Spleen (tissue), 11 donors: ENCODE measurements around the gene FGF14. TPM values are rescaled to one million over a fixed set of nuclear protein-coding genes. Genes with fewer than 3 reads are reported as not detected.

Experiments
- DNase-seq: peaks from one replicate; pipeline ENCODE4 v3.0.0-alpha.2; 2020
- H3K27ac ChIP-seq, 8 donors: fragments of 200-600 bp; sonication (generic) in 7 of 8; 1 replicate in 4 of 8; 2 replicates in 4 of 8; pipeline versions ENCODE4 v1.5.0 to v1.8.0; 2016 to 2021; ENCODE audit warnings: inconsistent platforms in 4 of 8, mild to moderate bottlenecking in 4 of 8, moderate library complexity in 1 of 8
- H3K27me3 ChIP-seq, 7 donors: fragments of 200-600 bp; sonication (generic) in 6 of 7; replicated peaks in 1 of 7; 1 replicate in 4 of 7; 2 replicates in 3 of 7; pipeline versions ENCODE4 v1.5.0 to v1.8.0; 2016 to 2021; ENCODE audit warnings: inconsistent platforms in 3 of 7, mild to moderate bottlenecking in 1 of 7
- H3K36me3 ChIP-seq, 6 donors: fragments of 200-600 bp; sonication (generic) in 5 of 6; 1 replicate in 4 of 6; 2 replicates in 2 of 6; pipeline versions ENCODE4 v1.5.0 to v1.8.0; 2016 to 2021; ENCODE audit warnings: inconsistent platforms in 2 of 6
- H3K4me1 ChIP-seq, 6 donors: fragments of 200-600 bp; sonication (generic) in 5 of 6; 1 replicate in 3 of 6; 2 replicates in 3 of 6; pipeline versions ENCODE4 v1.5.0 to v1.8.0; 2016 to 2021; ENCODE audit warnings: inconsistent platforms in 3 of 6
- H3K4me3 ChIP-seq, 8 donors: fragments of 200-600 bp; sonication (generic) in 7 of 8; 1 replicate in 4 of 8; 2 replicates in 4 of 8; pipeline versions ENCODE4 v1.5.0 to v1.8.0; 2016 to 2021; ENCODE audit warnings: inconsistent platforms in 4 of 8, mild to moderate bottlenecking in 4 of 8, moderate library complexity in 2 of 8
- H3K9me3 ChIP-seq, 8 donors: fragments of 200-600 bp; sonication (generic) in 7 of 8; 1 replicate in 4 of 8; 2 replicates in 4 of 8; pipeline versions ENCODE4 v1.5.0 to v1.8.0; 2016 to 2021; ENCODE audit warnings: inconsistent platforms in 4 of 8
- CTCF ChIP-seq, 11 experiments: fragments of 200-600 bp in 7 of 11; fragments of 450-650 bp in 4 of 11; sonication (generic) in 4 of 11; IDR thresholded peaks in 8 of 11; conservative IDR thresholded peaks in 3 of 11; 1 replicate in 7 of 11; 2 replicates in 4 of 11; pipeline versions ENCODE4 v1.4.0 to v1.8.0; 2016 to 2021; ENCODE audit warnings: antibody characterized with exemption in 11 of 11, inconsistent platforms in 4 of 11, mild to moderate bottlenecking in 1 of 11
- POLR2A ChIP-seq, 3 donors: fragments of 450-650 bp; IDR thresholded peaks; one replicate each; pipeline ENCODE4 v1.5.1; 2017; ENCODE audit warnings: antibody characterized with exemption in 3 of 3, mild to moderate bottlenecking in 1 of 3
- POLR2AphosphoS5 ChIP-seq, 3 donors: sonication (generic); formaldehyde crosslinking; IDR thresholded peaks; one replicate each; pipeline ENCODE4 v1.5.1; 2017; ENCODE audit warnings: antibody characterized with exemption in 3 of 3
- WGBS, 5 donors: extraction: QIAGEN DNeasy Blood & Tissue Kit in 3 of 5; methylation state at CpG; one replicate each; pipeline versions ENCODE4 v1.1.5 to v1.1.7; 2013 to 2018; 5-methylcytosine and 5-hydroxymethylcytosine counted together
- intact Hi-C: fragments of 100-400 bp; cut with DNase I; formaldehyde crosslinking; loops from one replicate; pipeline ENCODE4 v1.15.0; 2023; ENCODE audit warnings: low total_unique reads
- polyA plus RNA-seq, 3 donors: library from polyadenylated mRNA; stranded (reverse); fragments of 200-250 nt; gene quantifications; one replicate each; pipeline ENCODE4 v1.2.1, GENCODE V29; 2013
- total RNA-seq, 7 donors: library from RNA; depleted of rRNA in 3 of 7; stranded (reverse); fragments of >200 nt in 3 of 7; fragmentation: NEBNext Ultra II Directional in 4 of 7; extraction: Animal tissue kit (Norgen Biotek cat#: 25700) in 4 of 7; gene quantifications; one replicate each; pipeline versions ENCODE4 v1.1.0 to v1.2.1, GENCODE V29; 2016 to 2021
- donor health status: healthy with polysubstance abuse.
- donor health status: DM: no; HTN: no; CAD: no; lungs with moderate emphysema.
- donor health status: DM: no; HTN: no; CAD: no.
- donor health status: Bipolar disorder and iron deficiency.
- donor health status: healthy.
- donor health status: DM: no; HTN: no; CAD: no.
- donor health status: DM: yes; HTN: yes; CAD: no.

The FGF14 gene
- total and polyA plus RNA-seq, 10 donors, result 0.03 to 1.1 (median 0.05) TPM; not detected in 3

GRCh38 chr13:101711307-101712025, 690.4 kb downstream of the FGF14 start:
- TF ChIP-seq POLR2A (IDR thresholded peaks at IDR 0.05) (no peak), CTCF (IDR thresholded peaks at IDR 0.05 in 8 of 11, conservative IDR thresholded peaks at IDR 0.05 in 3 of 11) (no peak), POLR2AphosphoS5 (IDR thresholded peaks at IDR 0.05) (no peak)
- no peak overlapping the region for H3K4me3 ChIP-seq
- H3K36me3 ChIP-seq, result no peaks in the 10 kb centered on the region
- intact Hi-C loops, result no loop called here
- peaks cover 0 to 7% (median 0%) of the 10 kb centered on the region in 6 donors for H3K4me1 ChIP-seq
- no peak for DNase-seq
- no peaks in the 10 kb centered on the region for H3K27me3 ChIP-seq
- no peak overlapping the region for H3K27ac ChIP-seq
- WGBS, 5 donors, result 66 to 92% (median 84%) methylated on average over 2 of the region's 2 CpGs
- H3K9me3 ChIP-seq, result no peaks in the 10 kb centered on the region

- Histone ChIP-seq H3K4me1 (peaks cover 0 to 9% (median 0%) of the 10 kb centered on the region in 6 donors), H3K27ac (no peak overlapping the region), H3K36me3 (no peaks in the 10 kb centered on the region), H3K27me3 (no peaks in the 10 kb centered on the region), H3K9me3 (no peaks in the 10 kb centered on the region), H3K4me3 (no peak overlapping the region)
- 92 to 98% (median 96%) methylated on average over 6 of the region's 6 CpGs for WGBS, 5 donors
- TF ChIP-seq CTCF (IDR thresholded peaks at IDR 0.05 in 8 of 11, conservative IDR thresholded peaks at IDR 0.05 in 3 of 11) (no peak), POLR2AphosphoS5 (IDR thresholded peaks at IDR 0.05) (no peak), POLR2A (IDR thresholded peaks at IDR 0.05) (no peak)
- DNase-seq, result no peak
- intact Hi-C loops, result no loop called here
These were observed 691.9 kb downstream of the FGF14 start for GRCh38 chr13:101709952-101710351.

GRCh38 chr13:101708115-101708514, 693.7 kb downstream of the FGF14 start:
- Histone ChIP-seq H3K36me3 (no peaks in the 10 kb centered on the region), H3K4me3 (no peak overlapping the region), H3K4me1 (peaks cover 0 to 9% (median 0%) of the 10 kb centered on the region in 6 donors), H3K9me3 (no peaks in the 10 kb centered on the region), H3K27me3 (no peaks in the 10 kb centered on the region), H3K27ac (no peak overlapping the region)
- no peak for DNase-seq
- WGBS, 5 donors, result 80 to 97% (median 89%) methylated on average over 1 of the region's 1 CpG
- intact Hi-C loops, result no loop called here
- TF ChIP-seq CTCF (IDR thresholded peaks at IDR 0.05 in 8 of 11, conservative IDR thresholded peaks at IDR 0.05 in 3 of 11), result no peak
- TF ChIP-seq POLR2A (IDR thresholded peaks at IDR 0.05), result no peak
- no peak for TF ChIP-seq POLR2AphosphoS5 (IDR thresholded peaks at IDR 0.05)

GRCh38 chr13:101707659-101708058, 694.2 kb downstream of the FGF14 start:
- TF ChIP-seq CTCF (IDR thresholded peaks at IDR 0.05 in 8 of 11, conservative IDR thresholded peaks at IDR 0.05 in 3 of 11) (no peak), POLR2AphosphoS5 (IDR thresholded peaks at IDR 0.05) (no peak), POLR2A (IDR thresholded peaks at IDR 0.05) (no peak)
- intact Hi-C loops, result no loop called here
- WGBS, 5 donors, result 82 to 97% (median 86%) methylated on average over 2 of the region's 2 CpGs

More at GRCh38 chr13:101707659-101708058, 694.2 kb downstream of the FGF14 start:
- H3K27ac ChIP-seq, result peak overlapping the region in 2 of 8 donors; percentile 50 to 53
- H3K27me3 ChIP-seq, result no peaks in the 10 kb centered on the region
- H3K9me3 ChIP-seq, result no peaks in the 10 kb centered on the region
- H3K4me1 ChIP-seq, result peaks cover 0 to 9% (median 0%) of the 10 kb centered on the region in 6 donors
- H3K4me3 ChIP-seq, result no peak overlapping the region
- no peak for DNase-seq
- H3K36me3 ChIP-seq, result no peaks in the 10 kb centered on the region
